ENCODE results near the gene SESN3. TPM values are rescaled to one million over a fixed set of nuclear protein-coding genes. Genes with fewer than 3 reads are reported as not detected.

Gene SESN3
- total RNA-seq, 1 donor from 2014 or later: 87.2 TPM

- H3K27me3 Mint-ChIP-seq: no peaks in the 10 kb centered on the region
- ATAC-seq (ENCODE audit: low read depth): no peak
- no peaks in the 10 kb centered on the region for H3K36me3 Mint-ChIP-seq (ENCODE audit: low read depth)
- peaks cover 62% of the 10 kb centered on the region for H3K4me1 Mint-ChIP-seq
- no peaks in the 10 kb centered on the region for H3K9me3 Mint-ChIP-seq
- no peak for TF ChIP-seq CTCF (IDR thresholded peaks at IDR 0.05)
- no peak for DNase-seq
- POLR2A ChIA-PET: interaction anchor here (0.6 to 6.5 kb wide), 3 partner anchors 9 to 540 kb away, joined by 5 to 81 read pairs (median 18); partner anchors contain the start of gene SESN3
- intact Hi-C loops (cut with micrococcal nuclease): no loop called here
- H3K4me3 Mint-ChIP-seq: no peak overlapping the region
- H3K27ac Mint-ChIP-seq: peak overlapping the region; percentile 73
- CTCF ChIA-PET: interaction anchor here (1.3 to 2.5 kb wide), 2 partner anchors 13 to 51 kb away, joined by 3 to 6 read pairs; no protein-coding TSS in a partner anchor
Measured at GRCh38 chr11:95245038-95245437, 14.0 kb upstream of the SESN3 start.

- DNase-seq (no peak), ATAC-seq (ENCODE audit: low read depth) (no peak)
- no peaks in the 10 kb centered on the region for H3K27me3 Mint-ChIP-seq
- POLR2A ChIA-PET: interaction anchor here (0.9 to 6.5 kb wide), 4 partner anchors 10 to 94 kb away, joined by 3 to 81 read pairs (median 12); partner anchors contain the start of gene SESN3
- H3K4me3 Mint-ChIP-seq: no peak overlapping the region
- no peak for TF ChIP-seq CTCF (IDR thresholded peaks at IDR 0.05)
- H3K4me1 Mint-ChIP-seq: peaks cover 52% of the 10 kb centered on the region
- CTCF ChIA-PET: interaction anchor here (1.0 to 2.5 kb wide), 4 partner anchors 10 to 462 kb away, joined by 3 to 6 read pairs (median 4); no protein-coding TSS in a partner anchor
- H3K27ac Mint-ChIP-seq: no peak overlapping the region
- H3K9me3 Mint-ChIP-seq: no peaks in the 10 kb centered on the region
- intact Hi-C loops (cut with micrococcal nuclease): no loop called here
- H3K36me3 Mint-ChIP-seq (ENCODE audit: low read depth): no peaks in the 10 kb centered on the region
Measured at GRCh38 chr11:95243673-95244072, 12.7 kb upstream of the SESN3 start.

- intact Hi-C loops (cut with micrococcal nuclease): no loop called here
- Mint-ChIP-seq H3K27me3 (no peaks in the 10 kb centered on the region), H3K36me3 (ENCODE audit: low read depth) (no peaks in the 10 kb centered on the region), H3K4me1 (peaks cover 46% of the 10 kb centered on the region), H3K4me3 (no peak overlapping the region), H3K9me3 (no peaks in the 10 kb centered on the region), H3K27ac (peak overlapping the region; percentile 90)
- ATAC-seq (ENCODE audit: low read depth) (no peak), DNase-seq (no peak)
- ChIA-PET CTCF (interaction anchor here (1.0 to 2.5 kb wide), 3 partner anchors 10 to 12 kb away, joined by 3 to 6 read pairs (median 4); no protein-coding TSS in a partner anchor), POLR2A (interaction anchor here (0.9 to 6.5 kb wide), 5 partner anchors 11 to 95 kb away, joined by 3 to 81 read pairs (median 5); partner anchors contain the start of gene SESN3)
- TF ChIP-seq CTCF (IDR thresholded peaks at IDR 0.05): no peak
Measured at GRCh38 chr11:95242845-95243605, 12.0 kb upstream of the SESN3 start.

- peaks cover 39% of the 10 kb centered on the region for H3K4me1 Mint-ChIP-seq
- DNase-seq: no peak
- peak; percentile 53 for ATAC-seq (ENCODE audit: low read depth)
- peak overlapping the region; percentile 60 for H3K4me3 Mint-ChIP-seq
- H3K27ac Mint-ChIP-seq: peak overlapping the region; percentile 90
- ChIA-PET CTCF (interaction anchor here (1.6 to 2.0 kb wide), 2 partner anchors 12 to 464 kb away, joined by 4 to 8 read pairs; no protein-coding TSS in a partner anchor), POLR2A (interaction anchor here (0.8 to 6.5 kb wide), 6 partner anchors 10 to 64 kb away, joined by 3 to 81 read pairs (median 6); partner anchors contain the start of gene SESN3)
- intact Hi-C loops (cut with micrococcal nuclease): no loop called here
- no peak for TF ChIP-seq CTCF (IDR thresholded peaks at IDR 0.05)
- H3K36me3 Mint-ChIP-seq (ENCODE audit: low read depth): no peaks in the 10 kb centered on the region
- H3K27me3 Mint-ChIP-seq: no peaks in the 10 kb centered on the region
- H3K9me3 Mint-ChIP-seq: no peaks in the 10 kb centered on the region
Measured at GRCh38 chr11:95242091-95242844, 11.3 kb upstream of the SESN3 start.

All from activated B cell treated with CpG ODN at 0.5 μM for 24 hours (primary cell).